GM10266 (cell line): ENCODE results near the gene CCNL1.

ENCODE experiments used
- DNase-seq: peaks from one replicate; pipeline ENCODE4 v3.0.0; 2012; ENCODE audit errors: extremely low spot score
- CTCF ChIP-seq: IDR thresholded peaks from 2 replicates; pipeline ENCODE4 v1.5.1; 2012; ENCODE audit warnings: mild to moderate bottlenecking, low read depth; ENCODE audit not compliant: control insufficient read depth, insufficient read depth; ENCODE audit errors: missing control alignments

CCNL1 gene

GRCh38 chr3:157132341-157132740 lies 27.6 kb downstream of the CCNL1 start:
- no peak for DNase-seq
- no peak for TF ChIP-seq CTCF

GRCh38 chr3:157131861-157132260 lies 28.1 kb downstream of the CCNL1 start:
- DNase-seq, result no peak
- no peak for TF ChIP-seq CTCF

- TF ChIP-seq CTCF, result peak; percentile 64
- DNase-seq, result peak; percentile 29
These were observed 29.3 kb downstream of the CCNL1 start for GRCh38 chr3:157130467-157131251.

- TF ChIP-seq CTCF, result no peak
- DNase-seq, result no peak
These were observed 30.0 kb downstream of the CCNL1 start for GRCh38 chr3:157129803-157130466.

- no peak for TF ChIP-seq CTCF
- peak; percentile 25 for DNase-seq
These were observed 30.9 kb downstream of the CCNL1 start for GRCh38 chr3:157128771-157129681.

- TF ChIP-seq CTCF, result no peak
- peak; percentile 54 for DNase-seq
These were observed 31.8 kb downstream of the CCNL1 start for GRCh38 chr3:157127831-157128767.
